ENCODE results near the gene FCHSD2. TPM values are rescaled to one million over a fixed set of nuclear protein-coding genes. Genes with fewer than 3 reads are reported as not detected.

Gene FCHSD2
- total and polyA plus RNA-seq, 10 donors, result 30.2 to 129 (median 69.7) TPM

GRCh38 chr11:72943664-72944063 is 198.5 kb downstream of the FCHSD2 start:
- 67 to 89% (median 78%) methylated on average over 1 of the region's 1 CpG for WGBS, 5 donors
- peaks cover 0 to 16% (median 0%) of the 10 kb centered on the region in 6 donors for H3K36me3 ChIP-seq
- no peak for DNase-seq
- H3K27me3 ChIP-seq (replicated peaks in 1 of 7), result no peaks in the 10 kb centered on the region
- peaks cover 7 to 18% (median 13%) of the 10 kb centered on the region in 6 donors for H3K4me1 ChIP-seq
- no peak overlapping the region for H3K27ac ChIP-seq
- H3K9me3 ChIP-seq, result peaks cover 0 to 4% (median 0%) of the 10 kb centered on the region in 8 donors
- H3K4me3 ChIP-seq, result no peak overlapping the region
- TF ChIP-seq POLR2A (IDR thresholded peaks at IDR 0.05), result no peak
- no peak for TF ChIP-seq POLR2AphosphoS5 (IDR thresholded peaks at IDR 0.05)
- TF ChIP-seq CTCF (IDR thresholded peaks at IDR 0.05 in 8 of 11, conservative IDR thresholded peaks at IDR 0.05 in 3 of 11), result no peak
- intact Hi-C loops (cut with DNase I; ENCODE audit: low total_unique reads), result no loop called here

GRCh38 chr11:72940417-72940816 is 201.7 kb downstream of the FCHSD2 start:
- peaks cover 0 to 27% (median 0%) of the 10 kb centered on the region in 6 donors for H3K36me3 ChIP-seq
- H3K4me1 ChIP-seq, result peaks cover 9 to 49% (median 40%) of the 10 kb centered on the region in 6 donors
- 78 to 93% (median 90%) methylated on average over 9 of the region's 9 CpGs for WGBS, 5 donors
- H3K27me3 ChIP-seq (replicated peaks in 1 of 7), result no peaks in the 10 kb centered on the region
- TF ChIP-seq POLR2A (IDR thresholded peaks at IDR 0.05), result no peak
- no peak for TF ChIP-seq POLR2AphosphoS5 (IDR thresholded peaks at IDR 0.05)
- TF ChIP-seq CTCF (IDR thresholded peaks at IDR 0.05 in 8 of 11, conservative IDR thresholded peaks at IDR 0.05 in 3 of 11), result no peak
- intact Hi-C loops (cut with DNase I; ENCODE audit: low total_unique reads), result no loop called here
- peak overlapping the region in 3 of 8 donors; percentile 57 to 87 (median 64) for H3K27ac ChIP-seq
- no peak overlapping the region for H3K4me3 ChIP-seq
- DNase-seq, result no peak
- no peaks in the 10 kb centered on the region for H3K9me3 ChIP-seq

GRCh38 chr11:72939031-72939430 is 203.1 kb downstream of the FCHSD2 start:
- H3K9me3 ChIP-seq, result no peaks in the 10 kb centered on the region
- peak overlapping the region in 7 of 8 donors; percentile 27 to 87 (median 55) for H3K27ac ChIP-seq
- intact Hi-C loops (cut with DNase I; ENCODE audit: low total_unique reads), result no loop called here
- no peaks in the 10 kb centered on the region for H3K27me3 ChIP-seq (replicated peaks in 1 of 7)
- peaks cover 0 to 27% (median 0%) of the 10 kb centered on the region in 6 donors for H3K36me3 ChIP-seq
- no peak overlapping the region for H3K4me3 ChIP-seq
- peaks cover 9 to 63% (median 48%) of the 10 kb centered on the region in 6 donors for H3K4me1 ChIP-seq
- no peak for TF ChIP-seq POLR2A (IDR thresholded peaks at IDR 0.05)
- no peak for TF ChIP-seq POLR2AphosphoS5 (IDR thresholded peaks at IDR 0.05)
- TF ChIP-seq CTCF (IDR thresholded peaks at IDR 0.05 in 8 of 11, conservative IDR thresholded peaks at IDR 0.05 in 3 of 11), result no peak
- 42 to 63% (median 54%) methylated on average over 2 of the region's 2 CpGs for WGBS, 5 donors
- DNase-seq, result no peak

- H3K4me1 ChIP-seq, result peaks cover 9 to 77% (median 49%) of the 10 kb centered on the region in 6 donors
- no peaks in the 10 kb centered on the region for H3K27me3 ChIP-seq (replicated peaks in 1 of 7)
- no peak for TF ChIP-seq POLR2AphosphoS5 (IDR thresholded peaks at IDR 0.05)
- no peak for TF ChIP-seq CTCF (IDR thresholded peaks at IDR 0.05 in 8 of 11, conservative IDR thresholded peaks at IDR 0.05 in 3 of 11)
- no peak for TF ChIP-seq POLR2A (IDR thresholded peaks at IDR 0.05)
- 75 to 91% (median 85%) methylated on average over 4 of the region's 4 CpGs for WGBS, 5 donors
- DNase-seq, result no peak
- intact Hi-C loops (cut with DNase I; ENCODE audit: low total_unique reads), result no loop called here
- H3K36me3 ChIP-seq, result peaks cover 0 to 23% (median 0%) of the 10 kb centered on the region in 6 donors
- peak overlapping the region in 4 of 8 donors; percentile 64 to 87 (median 72) for H3K27ac ChIP-seq
- no peak overlapping the region for H3K4me3 ChIP-seq
- H3K9me3 ChIP-seq, result no peaks in the 10 kb centered on the region
Observed at GRCh38 chr11:72937439-72937838, 204.7 kb downstream of the FCHSD2 start.
